CMK (cell line): ENCODE measurements around the gene ZBTB49.

Experiments used
- DNase-seq: peaks from one replicate; pipeline ENCODE4 v3.0.0-alpha.2; 2010; ENCODE audit warnings: low read depth

The ZBTB49 gene

GRCh38 chr4:4284827-4285618 is 5.0 kb upstream of the ZBTB49 start:
- peak; percentile 65 for DNase-seq

DNA sequence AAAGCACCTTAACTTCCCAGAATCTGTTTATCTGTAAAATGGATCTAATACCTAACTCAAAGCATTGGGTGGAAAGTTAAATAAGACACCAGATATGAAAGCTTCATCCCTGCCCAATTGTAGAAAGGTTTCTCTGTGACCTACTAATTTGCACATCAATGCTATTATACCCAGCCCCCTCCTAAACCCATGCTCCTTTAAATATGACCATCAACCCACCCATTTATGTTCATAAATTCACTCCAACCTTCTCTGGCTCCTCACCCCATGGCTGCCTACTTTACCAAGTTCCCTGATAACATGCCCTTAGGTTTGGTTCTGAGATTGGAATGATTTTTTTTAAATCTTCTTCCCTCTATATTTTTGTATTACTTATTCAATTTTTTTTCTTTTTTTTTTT is 2.0 kb upstream of the ZBTB49 start:
- no peak for DNase-seq

DNA sequence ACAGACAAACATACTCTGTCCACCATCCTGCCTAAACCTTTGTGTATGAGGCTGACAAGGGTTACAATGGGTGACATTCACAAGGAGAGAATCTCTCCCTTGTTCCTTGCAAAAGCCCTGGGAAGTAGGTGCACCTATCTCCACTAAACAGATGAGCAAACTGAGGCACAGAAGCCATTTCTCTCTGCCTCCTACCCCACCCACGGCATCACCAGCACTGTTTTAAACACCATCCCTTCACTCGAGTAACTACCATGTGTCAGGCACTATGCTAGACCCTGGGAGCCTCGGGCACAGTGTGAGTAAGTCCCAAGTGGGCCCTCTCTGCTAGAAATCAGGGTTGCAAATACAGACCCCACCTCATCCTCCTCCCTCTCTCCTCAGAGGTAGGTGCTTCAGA is 996 bp upstream of the ZBTB49 start:
- DNase-seq, result no peak

DNA sequence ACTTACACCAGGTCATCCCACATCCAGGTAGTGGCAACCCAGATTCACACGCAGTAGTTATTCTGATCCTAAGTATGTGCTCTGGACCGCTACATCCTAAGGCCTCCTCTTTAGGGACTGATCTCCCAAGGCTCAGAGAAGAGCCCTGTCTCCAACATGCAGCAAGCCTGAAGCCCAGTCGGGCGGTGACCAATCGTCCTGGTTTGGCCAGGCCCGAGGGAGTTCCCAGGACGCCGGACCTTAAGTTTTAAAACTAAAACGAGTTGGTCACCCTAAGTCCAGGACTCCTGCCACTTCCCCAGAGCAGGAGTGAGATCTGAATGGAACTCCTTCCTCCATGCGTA is 482 bp upstream of the ZBTB49 start:
- DNase-seq, result no peak

DNA sequence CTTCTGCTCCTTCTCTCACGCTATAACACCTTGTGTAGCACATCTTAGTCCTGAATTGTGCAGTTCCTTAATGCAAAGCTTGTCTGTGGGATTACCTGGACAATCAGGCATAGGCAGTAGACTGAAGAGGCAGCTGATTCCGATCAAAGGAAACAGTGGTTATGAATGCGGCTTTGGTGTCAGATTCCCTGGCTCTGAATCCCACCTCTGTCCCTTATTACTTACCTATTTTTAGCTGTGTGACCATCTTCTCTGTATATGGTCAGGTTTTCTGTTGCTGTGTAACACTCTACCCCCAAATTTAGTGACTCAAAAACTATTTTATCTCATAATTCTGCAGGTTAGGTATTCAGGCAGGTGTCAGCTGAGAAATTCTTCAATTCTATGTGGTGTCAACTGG is 3.2 kb downstream of the ZBTB49 start:
- DNase-seq, result no peak

DNA sequence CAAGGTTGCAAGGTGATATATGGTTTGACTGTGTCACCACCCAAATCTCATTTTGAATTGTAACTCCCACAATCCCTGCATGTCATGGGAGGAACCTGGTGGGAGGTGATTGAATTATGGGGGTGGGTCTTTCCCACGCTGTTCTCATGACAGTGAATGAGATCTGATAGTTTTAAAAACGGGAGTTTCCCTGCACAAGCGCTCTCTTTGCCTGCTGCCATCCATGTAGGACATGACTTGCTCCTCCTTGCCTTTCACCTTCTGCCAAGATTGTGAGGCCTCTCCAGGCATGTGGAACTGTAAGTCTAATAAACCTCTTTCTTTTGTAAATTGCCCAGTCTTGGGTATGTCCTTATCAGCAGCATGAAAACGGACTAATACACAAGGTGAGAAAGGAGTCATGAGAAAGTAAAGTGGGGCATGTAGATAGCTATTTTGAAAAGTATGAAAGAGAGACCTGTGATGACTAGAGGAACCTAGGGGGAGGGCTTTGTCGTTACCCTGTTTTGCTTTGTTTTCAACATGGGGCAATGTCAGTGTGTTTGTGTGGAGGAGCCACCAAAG is 6.3 kb downstream of the ZBTB49 start:
- DNase-seq, result no peak

DNA sequence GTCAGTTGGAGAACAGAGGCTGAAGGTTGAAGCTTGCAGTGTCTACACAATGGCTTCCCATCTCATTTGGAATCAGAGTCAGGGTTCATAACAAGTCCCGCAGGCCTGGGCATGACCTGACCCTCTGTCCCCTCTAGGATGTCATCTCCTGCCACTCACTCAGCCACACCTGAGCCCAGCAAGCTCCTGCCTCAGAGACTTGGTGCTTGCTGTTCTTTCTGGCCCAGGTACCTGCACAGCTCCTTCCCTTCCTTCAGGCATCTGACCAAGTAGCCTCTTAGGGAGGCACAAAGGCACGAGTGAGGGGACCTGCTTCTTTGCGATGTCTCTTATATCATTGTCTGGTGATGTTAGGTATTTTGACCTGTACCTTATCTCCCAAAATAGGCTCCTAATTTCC is 9.0 kb downstream of the ZBTB49 start:
- no peak for DNase-seq

DNA sequence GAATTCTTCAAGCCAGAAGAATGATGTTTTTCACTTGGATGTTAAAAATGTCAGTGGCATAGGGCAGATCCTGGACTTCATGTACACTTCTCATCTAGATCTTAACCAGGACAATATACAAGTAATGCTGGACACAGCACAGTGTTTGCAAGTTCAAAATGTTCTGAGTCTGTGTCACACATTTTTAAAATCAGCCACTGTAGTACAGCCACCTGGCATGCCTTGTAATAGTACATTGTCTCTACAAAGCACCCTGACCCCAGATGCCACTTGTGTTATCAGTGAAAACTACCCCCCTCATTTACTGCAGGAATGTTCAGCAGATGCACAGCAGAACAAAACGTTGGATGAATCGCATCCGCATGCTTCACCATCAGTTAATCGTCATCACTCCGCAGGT is 11.9 kb downstream of the ZBTB49 start:
- no peak for DNase-seq

DNA sequence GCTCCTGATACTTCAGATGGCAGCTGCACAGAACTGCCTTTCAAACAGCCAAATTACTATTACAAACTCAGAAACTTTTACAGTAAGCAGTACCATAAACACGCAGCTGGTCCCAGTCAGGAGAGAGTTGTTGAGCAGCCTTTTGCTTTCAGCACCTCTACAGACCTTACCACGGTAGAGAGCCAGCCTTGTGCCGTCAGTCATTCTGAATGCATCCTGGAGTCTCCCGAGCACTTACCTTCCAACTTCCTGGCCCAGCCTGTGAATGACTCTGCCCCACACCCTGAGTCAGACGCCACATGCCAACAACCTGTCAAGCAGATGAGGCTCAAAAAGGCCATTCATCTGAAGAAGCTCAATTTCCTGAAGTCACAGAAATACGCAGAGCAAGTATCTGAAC is 12.4 kb downstream of the ZBTB49 start:
- DNase-seq, result no peak

DNA sequence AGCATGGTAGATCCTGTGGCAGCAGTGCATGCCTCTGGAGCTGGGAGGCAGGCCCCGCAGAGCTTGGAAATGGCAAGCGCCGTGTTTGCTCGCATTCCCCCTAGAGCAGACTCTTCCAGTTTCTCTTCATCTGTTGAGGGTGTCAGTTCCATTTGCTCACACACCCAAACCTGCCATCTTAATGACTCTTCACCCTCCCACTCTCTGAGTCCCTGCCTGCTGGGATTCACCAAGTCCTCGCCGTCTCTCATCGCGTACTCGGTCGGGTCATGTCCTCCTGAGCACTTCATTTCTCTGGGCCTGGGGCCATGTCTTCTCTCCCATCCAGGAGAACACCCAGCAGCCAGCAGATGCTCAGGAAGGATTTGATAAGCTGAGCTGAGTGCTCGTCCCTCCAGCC is 16.9 kb downstream of the ZBTB49 start:
- no peak for DNase-seq

GRCh38 chr4:4308800-4309441 is 18.9 kb downstream of the ZBTB49 start:
- DNase-seq, result no peak

GRCh38 chr4:4311193-4311592 is 21.1 kb downstream of the ZBTB49 start:
- DNase-seq, result no peak

- DNase-seq, result no peak
Observed at GRCh38 chr4:4315461-4316149, 25.6 kb downstream of the ZBTB49 start.

GRCh38 chr4:4316150-4316495 is 26.1 kb downstream of the ZBTB49 start:
- DNase-seq, result no peak

DNA sequence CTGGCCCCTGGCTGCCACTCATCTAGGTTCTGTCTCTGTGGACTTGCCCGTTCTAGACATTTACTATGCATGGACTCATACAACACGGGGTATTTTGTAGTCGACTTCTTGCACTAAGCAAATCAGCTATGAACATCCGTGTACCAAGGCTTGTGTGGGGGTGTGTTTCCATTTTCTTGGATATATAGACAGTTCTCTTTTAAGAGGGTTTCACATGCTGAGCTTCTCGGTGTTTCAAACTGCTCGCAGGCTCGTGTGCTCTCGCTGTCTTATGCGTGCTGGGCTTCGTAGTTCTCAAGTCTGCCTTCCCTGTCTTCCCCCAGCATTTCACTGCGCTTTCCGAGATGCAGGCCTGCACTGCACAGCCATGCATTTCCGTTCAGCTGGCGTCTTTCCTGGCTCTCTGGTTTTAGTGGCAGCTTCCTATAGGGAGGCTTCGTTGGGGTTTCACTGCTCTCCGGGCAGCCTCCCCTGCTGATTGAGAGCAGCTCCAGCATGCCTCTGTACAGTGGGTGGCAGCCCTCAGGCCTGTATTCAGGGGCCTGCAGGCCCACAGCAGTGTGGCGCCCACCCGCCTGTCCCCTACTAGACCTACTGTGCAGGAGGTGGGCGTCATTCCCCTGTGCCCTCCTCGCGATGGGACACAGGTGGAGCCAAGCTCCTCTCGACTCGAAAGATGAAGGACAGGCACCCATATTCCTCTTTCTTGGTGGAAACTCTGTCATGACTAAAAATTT is 27.6 kb downstream of the ZBTB49 start:
- no peak for DNase-seq

- DNase-seq, result no peak
Observed at GRCh38 chr4:4320528-4320927, 30.5 kb downstream of the ZBTB49 start.

DNA sequence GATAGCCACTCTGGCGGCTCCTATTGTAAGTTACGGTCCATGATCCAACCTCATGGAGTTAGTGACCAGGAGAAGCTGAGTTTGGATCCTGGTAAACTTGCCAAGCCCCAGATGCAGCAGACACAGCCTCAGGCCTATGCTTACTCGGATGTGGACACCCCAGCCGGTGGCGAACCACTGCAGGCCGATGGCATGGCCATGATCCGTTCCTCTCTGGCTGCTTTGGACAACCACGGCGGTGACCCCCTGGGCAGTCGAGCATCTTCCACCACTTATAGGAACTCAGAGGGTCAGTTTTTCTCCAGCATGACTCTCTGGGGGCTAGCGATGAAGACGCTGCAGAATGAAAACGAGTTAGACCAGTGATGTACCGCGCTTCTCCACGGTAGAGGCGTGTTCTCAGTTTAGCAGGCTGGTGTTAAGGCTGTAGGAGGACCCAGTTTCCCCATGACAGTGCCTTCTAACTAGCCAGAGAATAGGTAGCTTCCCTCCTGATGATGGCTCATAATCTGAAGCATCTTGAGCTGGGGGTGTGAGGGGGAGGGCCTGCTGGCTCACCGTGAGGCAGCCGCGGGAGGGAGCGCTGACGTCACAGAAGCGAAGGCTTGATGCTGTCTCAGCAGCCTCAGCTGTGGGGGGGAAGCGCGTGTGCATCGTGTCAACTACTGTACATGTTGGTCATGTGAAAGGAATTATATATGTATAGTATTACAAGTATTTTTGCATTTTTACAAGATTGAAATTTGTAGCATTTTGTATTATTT is 31.1 kb downstream of the ZBTB49 start:
- DNase-seq, result no peak

DNA sequence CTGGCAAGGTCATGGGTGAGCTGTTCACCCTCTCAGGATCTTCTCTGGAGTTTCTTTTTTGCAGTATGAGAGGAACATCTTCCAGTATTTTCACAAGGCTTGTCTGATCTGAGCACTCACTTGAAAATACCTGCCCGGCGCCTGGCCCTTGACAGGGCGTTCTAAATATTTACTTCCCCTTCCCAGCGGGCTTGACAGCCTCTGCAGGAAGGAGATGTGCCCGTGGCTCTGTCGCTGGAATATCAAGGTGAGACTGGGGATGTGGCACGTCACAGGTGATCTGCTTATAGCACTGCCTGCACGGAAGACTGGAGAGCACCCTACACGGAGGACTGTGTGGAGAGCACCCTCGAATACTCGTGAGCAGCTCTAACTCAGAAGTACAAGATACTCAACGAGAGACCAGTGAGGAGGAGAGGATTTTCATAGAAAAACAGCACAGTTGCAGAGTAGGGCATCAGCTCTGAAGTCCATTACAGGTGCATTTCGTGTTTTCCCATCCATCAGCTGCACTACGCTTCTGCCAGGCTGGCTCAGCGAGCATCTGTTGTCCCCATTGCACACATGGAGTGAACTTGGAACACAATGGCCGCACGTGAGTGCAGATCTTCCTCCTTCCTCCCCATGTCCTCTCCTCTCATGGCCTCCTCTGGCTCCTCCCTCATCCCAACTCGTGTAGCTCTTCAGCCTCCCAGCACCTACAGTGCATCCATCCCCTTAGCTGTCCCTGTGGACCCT is 32.1 kb downstream of the ZBTB49 start:
- no peak for DNase-seq

DNA sequence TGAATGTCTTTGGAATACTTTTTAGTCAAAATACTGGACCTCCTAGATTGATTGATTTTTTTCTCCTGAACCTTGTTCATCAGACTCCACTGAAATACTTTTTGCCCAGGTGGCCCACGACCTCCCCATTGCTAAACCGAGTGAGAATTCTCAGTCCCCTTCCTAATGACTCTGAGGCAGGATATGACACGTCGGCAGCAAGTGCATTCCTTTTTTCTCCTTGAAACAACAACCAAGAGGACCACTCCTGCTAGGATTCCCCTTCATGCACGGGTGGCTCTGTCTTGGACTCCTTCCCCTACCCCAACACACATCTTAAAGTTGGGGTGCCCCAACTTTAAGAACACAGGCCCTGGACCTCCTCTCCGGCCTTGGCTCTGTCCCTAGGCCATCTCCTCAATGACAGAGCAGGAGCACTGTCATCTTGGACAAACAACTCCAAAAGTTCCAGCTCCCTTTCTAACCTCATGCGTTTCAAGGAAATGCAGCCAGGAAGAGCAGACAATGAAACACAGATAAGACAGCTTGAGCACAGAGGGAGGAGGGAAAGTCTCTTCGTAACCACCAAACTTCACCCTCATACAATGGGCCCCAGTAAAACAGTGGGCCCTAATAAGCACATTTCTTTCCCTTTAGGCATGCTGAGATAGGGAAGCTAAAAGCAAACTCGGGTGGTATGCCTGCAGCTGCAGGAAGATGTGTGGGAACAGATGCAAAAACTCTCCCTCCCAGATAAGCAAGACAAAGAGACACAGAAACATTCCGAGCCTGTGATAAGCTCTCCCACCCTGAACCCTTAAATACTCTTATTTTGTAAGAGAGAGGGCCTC is 33.9 kb downstream of the ZBTB49 start:
- peak; percentile 93 for DNase-seq

DNA sequence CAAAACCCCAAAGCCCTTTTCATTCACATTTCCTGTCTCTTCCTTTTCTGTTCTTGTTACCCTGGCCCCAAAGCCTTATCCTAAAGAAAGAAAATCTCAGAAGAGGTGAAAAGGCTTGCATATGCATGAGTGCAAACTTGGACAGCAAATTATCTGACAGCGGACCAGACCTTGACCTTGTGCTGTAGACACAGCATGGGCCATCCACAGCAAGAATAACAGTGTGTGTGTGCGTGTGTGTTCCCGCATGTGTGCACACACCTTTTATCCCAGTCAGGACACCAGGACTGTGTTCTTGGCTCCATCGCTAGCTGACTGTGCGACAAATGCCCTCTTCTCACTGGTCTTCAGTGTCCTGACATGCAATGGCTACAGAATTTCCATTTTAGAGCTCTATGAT is 35.3 kb downstream of the ZBTB49 start:
- no peak for DNase-seq
